CD4-positive, CD25-positive, alpha-beta regulatory T cell (primary cell): ENCODE measurements around the gene PPP1R13L. TPM values are rescaled to one million over a fixed set of nuclear protein-coding genes. Genes with fewer than 3 reads are reported as not detected.
"Not testable (repeated sequence)": the region's sequence is repeated elsewhere in the genome, so short reads cannot be mapped to it uniquely, and the experiment has no call there.

Experiments
- ATAC-seq, 2 donors: fragments of 150-1000 bp; cut with Tn5 transposase; one replicate each; pipeline ENCODE4 v1.10.0; 2021; ENCODE audit warnings: low read depth in 2 of 2, moderate number of reproducible peaks in 2 of 2, moderate library complexity in 1 of 2
- DNase-seq, 3 donors: peaks; one replicate each; pipeline versions ENCODE4 v3.0.0 to v3.0.0-alpha.2; 2012 to 2022; ENCODE audit warnings: mixed read lengths in 1 of 3
- H3K27ac ChIP-seq: one replicate; pipeline ENCODE4 v1.7.0; 2013; ENCODE audit warnings: mild to moderate bottlenecking, low read length; ENCODE audit not compliant: insufficient read depth, poor library complexity, severe bottlenecking
- H3K27me3 ChIP-seq: one replicate; pipeline ENCODE4 v1.7.0; 2013; ENCODE audit warnings: low read length; ENCODE audit not compliant: control insufficient read depth, insufficient read depth
- H3K36me3 ChIP-seq: one replicate; pipeline ENCODE4 v1.7.0; 2013; ENCODE audit warnings: mild to moderate bottlenecking, low read length, moderate library complexity; ENCODE audit not compliant: control insufficient read depth, insufficient read depth
- H3K4me1 ChIP-seq: 2 replicates; pipeline ENCODE4 v1.7.0; 2013; ENCODE audit warnings: mild to moderate bottlenecking, low read length; ENCODE audit not compliant: insufficient read depth, control insufficient read depth, poor library complexity, severe bottlenecking
- H3K4me3 ChIP-seq: one replicate; pipeline ENCODE4 v1.7.0; 2013; ENCODE audit warnings: low read depth, mild to moderate bottlenecking, low read length, moderate library complexity
- H3K9me3 ChIP-seq, 2 experiments: 1 replicate in 1 of 2; 2 replicates in 1 of 2; pipeline ENCODE4 v1.7.0; 2013; ENCODE audit warnings: low read length in 2 of 2, mild to moderate bottlenecking in 1 of 2, moderate library complexity in 1 of 2; ENCODE audit not compliant: control insufficient read depth in 2 of 2
- H3K27ac Mint-ChIP-seq, 3 donors: one replicate each; pipeline ENCODE4 v1.8.0; 2020 to 2022; ENCODE audit warnings: mild to moderate bottlenecking in 3 of 3, mixed read lengths in 3 of 3, moderate library complexity in 2 of 3
- H3K27me3 Mint-ChIP-seq: one replicate; pipeline ENCODE4 v1.8.0; 2022; ENCODE audit warnings: mild to moderate bottlenecking, mixed read lengths
- H3K36me3 Mint-ChIP-seq: one replicate; pipeline ENCODE4 v1.8.0; 2020; ENCODE audit warnings: mixed read lengths
- H3K4me1 Mint-ChIP-seq, 4 donors: one replicate each; pipeline ENCODE4 v1.8.0; 2020 to 2022; ENCODE audit warnings: mixed read lengths in 4 of 4, mild to moderate bottlenecking in 1 of 4
- H3K4me3 Mint-ChIP-seq, 4 donors: one replicate each; pipeline ENCODE4 v1.8.0; 2020 to 2022; ENCODE audit warnings: mild to moderate bottlenecking in 4 of 4, mixed read lengths in 4 of 4, moderate library complexity in 3 of 4
- H3K9me3 Mint-ChIP-seq, 7 donors: one replicate each; pipeline ENCODE4 v1.8.0; 2020 to 2022; ENCODE audit warnings: mixed read lengths in 7 of 7, mild to moderate bottlenecking in 3 of 7, moderate library complexity in 2 of 7
- polyA plus RNA-seq, 4 donors: library from polyadenylated mRNA; unstranded; fragments of 300-500 nt; fragmentation: Illumina TruSeq; gene quantifications; one replicate each; pipeline ENCODE4 v1.2.3, GENCODE V29; 2021
- total RNA-seq: library from RNA; stranded (reverse); gene quantifications from one replicate; pipeline ENCODE4 v1.2.3, GENCODE V29; 2022

The PPP1R13L gene
- total and polyA plus RNA-seq, 5 donors from 2014 or later: 0.17 to 7.4 (median 0.93) TPM

GRCh38 chr19:45410330-45410729 is 5.5 kb upstream of the PPP1R13L start:
- H3K27me3 ChIP-seq, H3K27ac ChIP-seq, H3K4me3 ChIP-seq, DNase-seq, H3K27me3 Mint-ChIP-seq, H3K9me3 ChIP-seq, ATAC-seq, H3K9me3 Mint-ChIP-seq: not testable (repeated sequence)
- peak overlapping the region in 1 of 3 donors; percentile 71 for H3K27ac Mint-ChIP-seq
- H3K36me3 Mint-ChIP-seq: peaks cover 24% of the 10 kb centered on the region
- peaks cover 0 to 27% (median 10%) of the 10 kb centered on the region in 4 donors for H3K4me1 Mint-ChIP-seq
- H3K4me1 ChIP-seq: peaks cover 21% of the 10 kb centered on the region
- peak overlapping the region in 2 of 4 donors; percentile 17 to 94 for H3K4me3 Mint-ChIP-seq
- peaks cover 18% of the 10 kb centered on the region for H3K36me3 ChIP-seq

GRCh38 chr19:45409557-45409920 is 4.7 kb upstream of the PPP1R13L start:
- peaks cover 29% of the 10 kb centered on the region for H3K4me1 ChIP-seq
- no peak for DNase-seq
- peaks cover 24% of the 10 kb centered on the region for H3K36me3 Mint-ChIP-seq
- peaks cover 13% of the 10 kb centered on the region for H3K36me3 ChIP-seq
- H3K27me3 Mint-ChIP-seq: peaks cover 11% of the 10 kb centered on the region
- H3K27ac Mint-ChIP-seq: peak overlapping the region in 1 of 3 donors; percentile 83
- H3K4me1 Mint-ChIP-seq: peaks cover 0 to 35% (median 16%) of the 10 kb centered on the region in 4 donors
- ATAC-seq: no peak
- H3K27me3 ChIP-seq: no peaks in the 10 kb centered on the region
- no peaks in the 10 kb centered on the region for H3K9me3 ChIP-seq
- H3K4me3 Mint-ChIP-seq: no peak overlapping the region
- H3K27ac ChIP-seq: no peak overlapping the region
- no peak overlapping the region for H3K4me3 ChIP-seq
- peaks cover 0 to 2% (median 0%) of the 10 kb centered on the region in 7 donors for H3K9me3 Mint-ChIP-seq

- Mint-ChIP-seq H3K9me3 (peaks cover 0 to 2% (median 0%) of the 10 kb centered on the region in 7 donors), H3K36me3 (peaks cover 24% of the 10 kb centered on the region), H3K27ac (peak overlapping the region in 2 of 3 donors; percentile 80 to 83), H3K4me3 (no peak overlapping the region), H3K27me3 (peaks cover 17% of the 10 kb centered on the region), H3K4me1 (peaks cover 0 to 41% (median 17%) of the 10 kb centered on the region in 4 donors)
- ATAC-seq (no peak), DNase-seq (no peak)
- no peaks in the 10 kb centered on the region for H3K27me3 ChIP-seq
- H3K27ac ChIP-seq: no peak overlapping the region
- H3K36me3 ChIP-seq: peaks cover 11% of the 10 kb centered on the region
- H3K4me3 ChIP-seq: no peak overlapping the region
- peaks cover 35% of the 10 kb centered on the region for H3K4me1 ChIP-seq
- no peaks in the 10 kb centered on the region for H3K9me3 ChIP-seq
These were observed 4.1 kb upstream of the PPP1R13L start for GRCh38 chr19:45408830-45409556.

GRCh38 chr19:45408121-45408520 is 3.3 kb upstream of the PPP1R13L start:
- peaks cover 0 to 2% (median 0%) of the 10 kb centered on the region in 7 donors for H3K9me3 Mint-ChIP-seq
- Histone ChIP-seq H3K9me3 (no peaks in the 10 kb centered on the region), H3K4me3 (no peak overlapping the region), H3K27ac (no peak overlapping the region), H3K4me1 (peaks cover 35% of the 10 kb centered on the region), H3K27me3 (peaks cover 2% of the 10 kb centered on the region), H3K36me3 (peaks cover 3% of the 10 kb centered on the region)
- peaks cover 26% of the 10 kb centered on the region for H3K27me3 Mint-ChIP-seq
- H3K36me3 Mint-ChIP-seq: peaks cover 17% of the 10 kb centered on the region
- peak overlapping the region in 1 of 4 donors; percentile 70 for H3K4me3 Mint-ChIP-seq
- peaks cover 0 to 42% (median 16%) of the 10 kb centered on the region in 4 donors for H3K4me1 Mint-ChIP-seq
- peak overlapping the region in 1 of 3 donors; percentile 83 for H3K27ac Mint-ChIP-seq
- no peak for DNase-seq
- no peak for ATAC-seq

- not testable (repeated sequence) for H3K9me3 ChIP-seq, DNase-seq, H3K4me3 ChIP-seq, H3K27me3 ChIP-seq, H3K9me3 Mint-ChIP-seq, ATAC-seq, H3K27ac ChIP-seq, H3K36me3 ChIP-seq
- H3K27me3 Mint-ChIP-seq: peaks cover 31% of the 10 kb centered on the region
- peaks cover 14% of the 10 kb centered on the region for H3K36me3 Mint-ChIP-seq
- H3K4me1 Mint-ChIP-seq: peaks cover 0 to 40% (median 17%) of the 10 kb centered on the region in 4 donors
- peak overlapping the region; percentile 57 to 99 (median 74) for H3K4me3 Mint-ChIP-seq
- H3K27ac Mint-ChIP-seq: peak overlapping the region in 1 of 3 donors; percentile 83
- peaks cover 36% of the 10 kb centered on the region for H3K4me1 ChIP-seq
These were observed 2.7 kb upstream of the PPP1R13L start for GRCh38 chr19:45407585-45407984.

GRCh38 chr19:45407091-45407375 is 2.2 kb upstream of the PPP1R13L start:
- peak overlapping the region; percentile 90 to 99 (median 96) for H3K4me3 Mint-ChIP-seq
- H3K27ac ChIP-seq: no peak overlapping the region
- H3K27me3 Mint-ChIP-seq: peaks cover 31% of the 10 kb centered on the region
- H3K4me1 ChIP-seq: peaks cover 37% of the 10 kb centered on the region
- no peaks in the 10 kb centered on the region for H3K36me3 ChIP-seq
- H3K9me3 ChIP-seq: no peaks in the 10 kb centered on the region
- peak overlapping the region; percentile 79 for H3K4me3 ChIP-seq
- peaks cover 2% of the 10 kb centered on the region for H3K27me3 ChIP-seq
- H3K36me3 Mint-ChIP-seq: peaks cover 14% of the 10 kb centered on the region
- peaks cover 0 to 2% (median 0%) of the 10 kb centered on the region in 7 donors for H3K9me3 Mint-ChIP-seq
- no peak for ATAC-seq
- H3K4me1 Mint-ChIP-seq: peaks cover 0 to 40% (median 17%) of the 10 kb centered on the region in 4 donors
- no peak for DNase-seq
- peak overlapping the region in 2 of 3 donors; percentile 87 to 94 for H3K27ac Mint-ChIP-seq

GRCh38 chr19:45406226-45407090 is 1.6 kb upstream of the PPP1R13L start, which contains the start of gene POLR1G:
Gene POLR1G, plus strand, starts transcription at chr19:45406644. Its CDS starts 53 bp downstream, at chr19:45406697.
- Mint-ChIP-seq H3K4me1 (peaks cover 0 to 40% (median 17%) of the 10 kb centered on the region in 4 donors), H3K27ac (peak within 1 kb of the TSS; percentile 87 to 95 (median 94)), H3K27me3 (peaks cover 31% of the 10 kb centered on the region), H3K4me3 (peak within 1 kb of the TSS; percentile 90 to 99 (median 96)), H3K9me3 (peaks cover 0 to 2% (median 0%) of the 10 kb centered on the region in 7 donors), H3K36me3 (peaks cover 14% of the 10 kb centered on the region)
- H3K27me3 ChIP-seq: peaks cover 2% of the 10 kb centered on the region
- no peaks in the 10 kb centered on the region for H3K9me3 ChIP-seq
- ATAC-seq (peak; percentile 82 to 83), DNase-seq (peak; percentile 66 to 93 (median 88))
- H3K36me3 ChIP-seq: no peaks in the 10 kb centered on the region
- peaks cover 37% of the 10 kb centered on the region for H3K4me1 ChIP-seq
- peak within 1 kb of the TSS; percentile 78 for H3K27ac ChIP-seq
- H3K4me3 ChIP-seq: peak within 1 kb of the TSS; percentile 79
